ENCODE results near the gene HDHD5. TPM values are rescaled to one million over a fixed set of nuclear protein-coding genes. Genes with fewer than 3 reads are reported as not detected.

The HDHD5 gene
- total RNA-seq, 1 donor from 2014 or later: 39.7 TPM

DNA sequence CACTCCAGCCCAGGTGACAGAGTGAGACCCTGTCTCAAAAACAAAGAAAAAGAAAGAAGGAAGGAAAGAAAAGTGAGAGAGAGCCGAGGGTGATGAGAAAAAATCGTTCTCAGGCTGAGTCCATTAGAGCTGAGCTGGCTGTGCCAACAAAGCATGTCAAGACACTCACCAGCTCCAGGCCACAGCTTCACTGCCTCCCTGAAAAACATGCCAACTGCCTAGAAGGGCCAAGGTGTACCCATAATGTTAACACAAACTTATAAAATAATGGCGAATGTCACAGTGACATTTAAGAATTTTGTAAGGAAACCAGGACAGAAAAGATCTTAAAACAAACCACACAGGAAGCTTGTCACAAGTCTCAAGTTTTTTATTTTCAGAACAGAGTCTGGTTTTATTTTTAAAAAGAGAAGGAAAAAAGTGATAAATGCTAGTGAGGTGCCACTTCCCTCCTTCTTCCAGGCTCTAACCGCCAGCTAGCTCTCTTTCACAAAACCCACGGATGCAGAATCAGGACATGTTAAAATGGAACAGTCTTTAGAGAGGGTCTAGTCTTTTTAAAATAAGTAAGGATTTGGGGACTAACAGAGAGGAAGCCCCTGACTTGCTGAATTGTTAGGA, 43.0 kb downstream of the HDHD5 start:
- Histone ChIP-seq H3K27ac (no peak overlapping the region), H3K9ac (no peak overlapping the region), H2AFZ (replicated peaks) (no peak overlapping the region), H3K4me1 (peaks cover 23% of the 10 kb centered on the region), H3K36me3 (no peaks in the 10 kb centered on the region), H3F3A (ENCODE audit: low read depth) (peaks cover 33% of the 10 kb centered on the region), H3K4me3 (no peak overlapping the region), H3K79me2 (ENCODE audit: low read depth) (no peaks in the 10 kb centered on the region), H4K20me1 (ENCODE audit: low read depth) (peaks cover 38% of the 10 kb centered on the region), H3K9me3 (ENCODE audit: low read depth) (no peaks in the 10 kb centered on the region), H3K27me3 (peaks cover 10% of the 10 kb centered on the region), H3K4me2 (peak overlapping the region; percentile 66)
- TF ChIP-seq, protein P1, sequence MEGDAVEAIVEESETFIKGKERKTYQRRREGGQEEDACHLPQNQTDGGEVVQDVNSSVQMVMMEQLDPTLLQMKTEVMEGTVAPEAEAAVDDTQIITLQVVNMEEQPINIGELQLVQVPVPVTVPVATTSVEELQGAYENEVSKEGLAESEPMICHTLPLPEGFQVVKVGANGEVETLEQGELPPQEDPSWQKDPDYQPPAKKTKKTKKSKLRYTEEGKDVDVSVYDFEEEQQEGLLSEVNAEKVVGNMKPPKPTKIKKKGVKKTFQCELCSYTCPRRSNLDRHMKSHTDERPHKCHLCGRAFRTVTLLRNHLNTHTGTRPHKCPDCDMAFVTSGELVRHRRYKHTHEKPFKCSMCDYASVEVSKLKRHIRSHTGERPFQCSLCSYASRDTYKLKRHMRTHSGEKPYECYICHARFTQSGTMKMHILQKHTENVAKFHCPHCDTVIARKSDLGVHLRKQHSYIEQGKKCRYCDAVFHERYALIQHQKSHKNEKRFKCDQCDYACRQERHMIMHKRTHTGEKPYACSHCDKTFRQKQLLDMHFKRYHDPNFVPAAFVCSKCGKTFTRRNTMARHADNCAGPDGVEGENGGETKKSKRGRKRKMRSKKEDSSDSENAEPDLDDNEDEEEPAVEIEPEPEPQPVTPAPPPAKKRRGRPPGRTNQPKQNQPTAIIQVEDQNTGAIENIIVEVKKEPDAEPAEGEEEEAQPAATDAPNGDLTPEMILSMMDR (IDR thresholded peaks at IDR 0.05): no peak
- TF ChIP-seq EZH2 (IDR thresholded peaks at IDR 0.05) (no peak), EZH2phosphoT487 (IDR thresholded peaks at IDR 0.05) (no peak)
- peaks cover 4% of the 10 kb centered on the region for H3K9me3 Mint-ChIP-seq
- H3K27ac Mint-ChIP-seq: no peak overlapping the region
- peaks cover 5% of the 10 kb centered on the region for H3K36me3 Mint-ChIP-seq
- DNase-seq (ENCODE audit: low spot score): no peak
- no peak overlapping the region for H3K4me3 Mint-ChIP-seq
- peaks cover 13% of the 10 kb centered on the region for H3K27me3 Mint-ChIP-seq (ENCODE audit: insufficient read depth, low read depth)
- H3K4me1 Mint-ChIP-seq: peaks cover 28% of the 10 kb centered on the region

DNA sequence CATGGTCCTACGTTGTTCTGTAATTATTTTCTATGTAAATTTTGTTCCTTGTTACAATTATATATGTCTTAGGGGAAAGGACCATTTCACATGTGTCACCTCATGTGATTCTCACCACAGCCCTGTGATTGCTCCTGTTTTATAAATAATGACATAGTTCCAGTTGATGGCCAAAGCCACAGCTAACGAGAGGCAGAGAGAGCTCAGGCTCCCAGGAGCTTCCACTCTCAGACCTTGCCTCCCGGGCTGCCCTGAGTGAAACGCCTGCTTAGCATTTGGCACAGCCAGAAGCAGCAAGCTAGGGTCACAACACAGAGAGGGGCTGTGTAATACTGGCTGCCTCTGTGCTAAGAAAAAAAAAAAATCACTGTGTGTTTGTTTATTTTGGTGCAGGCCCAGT, 43.8 kb downstream of the HDHD5 start:
- H3K27ac Mint-ChIP-seq: no peak overlapping the region
- H3K4me1 Mint-ChIP-seq: peaks cover 28% of the 10 kb centered on the region
- Histone ChIP-seq H4K20me1 (ENCODE audit: low read depth) (peaks cover 38% of the 10 kb centered on the region), H3K4me1 (peaks cover 23% of the 10 kb centered on the region), H3K4me3 (no peak overlapping the region), H3F3A (ENCODE audit: low read depth) (peaks cover 28% of the 10 kb centered on the region), H3K36me3 (no peaks in the 10 kb centered on the region), H2AFZ (replicated peaks) (no peak overlapping the region), H3K9ac (no peak overlapping the region), H3K27me3 (peaks cover 10% of the 10 kb centered on the region), H3K4me2 (no peak overlapping the region), H3K9me3 (ENCODE audit: low read depth) (no peaks in the 10 kb centered on the region), H3K27ac (no peak overlapping the region), H3K79me2 (ENCODE audit: low read depth) (no peaks in the 10 kb centered on the region)
- H3K27me3 Mint-ChIP-seq (ENCODE audit: insufficient read depth, low read depth): peaks cover 13% of the 10 kb centered on the region
- no peak for DNase-seq (ENCODE audit: low spot score)
- no peak overlapping the region for H3K4me3 Mint-ChIP-seq
- H3K9me3 Mint-ChIP-seq: peaks cover 4% of the 10 kb centered on the region
- peaks cover 5% of the 10 kb centered on the region for H3K36me3 Mint-ChIP-seq
- TF ChIP-seq EZH2 (IDR thresholded peaks at IDR 0.05) (no peak), EZH2phosphoT487 (IDR thresholded peaks at IDR 0.05) (no peak)
- TF ChIP-seq, protein P1 (IDR thresholded peaks at IDR 0.05): no peak

DNA sequence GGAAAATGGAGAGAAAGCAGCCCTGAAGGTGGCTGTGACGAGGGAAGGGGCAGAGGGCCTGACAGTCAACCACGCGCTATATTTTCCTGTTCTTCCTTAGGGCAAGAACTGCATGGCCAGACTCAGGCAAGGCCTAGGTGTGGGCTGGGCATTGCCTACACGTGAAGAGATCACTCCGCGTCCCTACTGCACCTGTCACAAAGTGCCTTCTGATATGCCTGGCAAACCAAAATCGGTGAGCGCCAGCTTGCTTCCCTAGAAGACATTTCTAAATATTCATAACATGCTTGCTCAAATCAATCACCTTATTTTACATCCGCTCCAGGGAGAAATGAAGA, 44.2 kb downstream of the HDHD5 start:
- Mint-ChIP-seq H3K9me3 (peaks cover 4% of the 10 kb centered on the region), H3K36me3 (peaks cover 5% of the 10 kb centered on the region), H3K4me3 (no peak overlapping the region), H3K27me3 (ENCODE audit: insufficient read depth, low read depth) (peaks cover 13% of the 10 kb centered on the region), H3K27ac (no peak overlapping the region), H3K4me1 (peaks cover 28% of the 10 kb centered on the region)
- H3K4me3 ChIP-seq: no peak overlapping the region
- H3K9me3 ChIP-seq (ENCODE audit: low read depth): no peaks in the 10 kb centered on the region
- H2AFZ ChIP-seq (replicated peaks): no peak overlapping the region
- peaks cover 8% of the 10 kb centered on the region for H3K27me3 ChIP-seq
- DNase-seq (ENCODE audit: low spot score): no peak
- no peak overlapping the region for H3K4me2 ChIP-seq
- peaks cover 28% of the 10 kb centered on the region for H3F3A ChIP-seq (ENCODE audit: low read depth)
- peaks cover 23% of the 10 kb centered on the region for H3K4me1 ChIP-seq
- no peak overlapping the region for H3K9ac ChIP-seq
- TF ChIP-seq, protein P1 (IDR thresholded peaks at IDR 0.05): no peak
- TF ChIP-seq EZH2phosphoT487 (IDR thresholded peaks at IDR 0.05): no peak
- no peak for TF ChIP-seq EZH2 (IDR thresholded peaks at IDR 0.05)
- no peaks in the 10 kb centered on the region for H3K36me3 ChIP-seq
- H3K27ac ChIP-seq: no peak overlapping the region
- no peaks in the 10 kb centered on the region for H3K79me2 ChIP-seq (ENCODE audit: low read depth)
- H4K20me1 ChIP-seq (ENCODE audit: low read depth): peaks cover 37% of the 10 kb centered on the region

Data from neural progenitor cell (in vitro differentiated cells).